ENCODE measurements around the gene ZNF317. TPM values are rescaled to one million over a fixed set of nuclear protein-coding genes. Genes with fewer than 3 reads are reported as not detected.

ZNF317 gene
- total RNA-seq, 2 donors from 2014 or later: 21.0 to 30.3 TPM

- DNase-seq (no peak), ATAC-seq (no peak)
- TF ChIP-seq CTCF (IDR thresholded peaks at IDR 0.05): no peak
- TF ChIP-seq POLR2A (IDR thresholded peaks at IDR 0.05): no peak
- Histone ChIP-seq H3K36me3 (replicated peaks in 1 of 2; ENCODE audit: insufficient read depth in 1 of 2, low read depth in 2 of 2) (peaks cover 36 to 50% of the 10 kb centered on the region in 2 donors), H3K4me1 (no peaks in the 10 kb centered on the region), H3K27me3 (no peaks in the 10 kb centered on the region), H3K4me3 (no peak overlapping the region), H3K9me3 (peaks cover 0 to 18% (median 3%) of the 10 kb centered on the region in 3 donors), H3K27ac (no peak overlapping the region)
- intact Hi-C loops (cut with DNase I): no loop called here
- WGBS, 2 donors: 98 to 99% methylated on average over 13 of the region's 13 CpGs
These were observed 19.7 kb downstream of the ZNF317 start for GRCh38 chr19:9159891-9160290.

- 94 to 98% methylated on average over 12 of the region's 12 CpGs for WGBS, 2 donors
- Histone ChIP-seq H3K4me3 (no peak overlapping the region), H3K4me1 (no peaks in the 10 kb centered on the region), H3K9me3 (peaks cover 0 to 18% (median 3%) of the 10 kb centered on the region in 3 donors), H3K36me3 (replicated peaks in 1 of 2; ENCODE audit: insufficient read depth in 1 of 2, low read depth in 2 of 2) (peaks cover 36 to 51% of the 10 kb centered on the region in 2 donors), H3K27me3 (no peaks in the 10 kb centered on the region), H3K27ac (no peak overlapping the region)
- DNase-seq (no peak), ATAC-seq (no peak)
- TF ChIP-seq CTCF (IDR thresholded peaks at IDR 0.05): no peak
- no peak for TF ChIP-seq POLR2A (IDR thresholded peaks at IDR 0.05)
- intact Hi-C loops (cut with DNase I): no loop called here
These were observed 21.2 kb downstream of the ZNF317 start for GRCh38 chr19:9161427-9161826.

- Histone ChIP-seq H3K36me3 (replicated peaks in 1 of 2; ENCODE audit: insufficient read depth in 1 of 2, low read depth in 2 of 2) (peaks cover 13 to 21% of the 10 kb centered on the region in 2 donors), H3K9me3 (peaks cover 0 to 11% (median 3%) of the 10 kb centered on the region in 3 donors)
- 95 to 96% methylated on average over 3 of the region's 3 CpGs for WGBS, 2 donors
These were observed 25.1 kb downstream of the ZNF317 start for GRCh38 chr19:9165261-9165660.

GRCh38 chr19:9166846-9167245 is 26.6 kb downstream of the ZNF317 start:
- H3K27me3 ChIP-seq: no peaks in the 10 kb centered on the region
- ATAC-seq: no peak
- intact Hi-C loops (cut with DNase I): no loop called here
- H3K4me1 ChIP-seq: no peaks in the 10 kb centered on the region
- H3K36me3 ChIP-seq (replicated peaks in 1 of 2; ENCODE audit: insufficient read depth in 1 of 2, low read depth in 2 of 2): peaks cover 0 to 6% of the 10 kb centered on the region in 2 donors
- no peak overlapping the region for H3K4me3 ChIP-seq
- no peak for DNase-seq
- TF ChIP-seq POLR2A (IDR thresholded peaks at IDR 0.05): no peak
- TF ChIP-seq CTCF (IDR thresholded peaks at IDR 0.05): no peak
- H3K27ac ChIP-seq: no peak overlapping the region
- WGBS, 2 donors: 90 to 96% methylated on average over 4 of the region's 4 CpGs
- no peaks in the 10 kb centered on the region for H3K9me3 ChIP-seq

More at GRCh38 chr19:9165261-9165660, 25.1 kb downstream of the ZNF317 start:
- no peak for DNase-seq
- no peak overlapping the region for H3K4me3 ChIP-seq
- H3K27ac ChIP-seq: no peak overlapping the region
- no peak for TF ChIP-seq CTCF (IDR thresholded peaks at IDR 0.05)
- H3K4me1 ChIP-seq: no peaks in the 10 kb centered on the region
- intact Hi-C loops (cut with DNase I): no loop called here
- H3K27me3 ChIP-seq: no peaks in the 10 kb centered on the region
- no peak for ATAC-seq

- Histone ChIP-seq H3K9me3 (no peaks in the 10 kb centered on the region), H3K27ac (no peak overlapping the region), H3K4me1 (no peaks in the 10 kb centered on the region), H3K4me3 (no peak overlapping the region), H3K27me3 (no peaks in the 10 kb centered on the region), H3K36me3 (replicated peaks in 1 of 2; ENCODE audit: insufficient read depth in 1 of 2, low read depth in 2 of 2) (no peaks in the 10 kb centered on the region)
- WGBS, 2 donors: 85 to 94% methylated on average over 6 of the region's 6 CpGs
- intact Hi-C loops (cut with DNase I): no loop called here
- no peak for TF ChIP-seq CTCF (IDR thresholded peaks at IDR 0.05)
- DNase-seq (no peak), ATAC-seq (no peak)
These were observed 31.3 kb downstream of the ZNF317 start for GRCh38 chr19:9171393-9171991.

All from body of pancreas (tissue), 4 donors.